ENCODE data around the gene NMS.

The NMS gene

GRCh38 chr2:100425573-100426383 lies 44.5 kb upstream of the NMS start:
- Histone ChIP-seq H3K4me3 (ENCODE audit: low read depth, low read length) (no peak overlapping the region), H3K27ac (no peak overlapping the region), H3K9me3 (ENCODE audit: severe bottlenecking) (no peaks in the 10 kb centered on the region), H3K36me3 (no peaks in the 10 kb centered on the region), H3K27me3 (ENCODE audit: insufficient read depth, low read depth, severe bottlenecking) (no peaks in the 10 kb centered on the region)
- no peak for DNase-seq
- TF ChIP-seq, protein P1, sequence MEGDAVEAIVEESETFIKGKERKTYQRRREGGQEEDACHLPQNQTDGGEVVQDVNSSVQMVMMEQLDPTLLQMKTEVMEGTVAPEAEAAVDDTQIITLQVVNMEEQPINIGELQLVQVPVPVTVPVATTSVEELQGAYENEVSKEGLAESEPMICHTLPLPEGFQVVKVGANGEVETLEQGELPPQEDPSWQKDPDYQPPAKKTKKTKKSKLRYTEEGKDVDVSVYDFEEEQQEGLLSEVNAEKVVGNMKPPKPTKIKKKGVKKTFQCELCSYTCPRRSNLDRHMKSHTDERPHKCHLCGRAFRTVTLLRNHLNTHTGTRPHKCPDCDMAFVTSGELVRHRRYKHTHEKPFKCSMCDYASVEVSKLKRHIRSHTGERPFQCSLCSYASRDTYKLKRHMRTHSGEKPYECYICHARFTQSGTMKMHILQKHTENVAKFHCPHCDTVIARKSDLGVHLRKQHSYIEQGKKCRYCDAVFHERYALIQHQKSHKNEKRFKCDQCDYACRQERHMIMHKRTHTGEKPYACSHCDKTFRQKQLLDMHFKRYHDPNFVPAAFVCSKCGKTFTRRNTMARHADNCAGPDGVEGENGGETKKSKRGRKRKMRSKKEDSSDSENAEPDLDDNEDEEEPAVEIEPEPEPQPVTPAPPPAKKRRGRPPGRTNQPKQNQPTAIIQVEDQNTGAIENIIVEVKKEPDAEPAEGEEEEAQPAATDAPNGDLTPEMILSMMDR (IDR thresholded peaks at IDR 0.05; ENCODE audit: low read depth, low read length) = no peak

- Histone ChIP-seq H3K27me3 (ENCODE audit: insufficient read depth, low read depth, severe bottlenecking) (no peaks in the 10 kb centered on the region), H3K36me3 (no peaks in the 10 kb centered on the region), H3K27ac (no peak overlapping the region), H3K9me3 (ENCODE audit: severe bottlenecking) (no peaks in the 10 kb centered on the region), H3K4me3 (ENCODE audit: low read depth, low read length) (no peak overlapping the region)
- TF ChIP-seq, protein P1 (IDR thresholded peaks at IDR 0.05; ENCODE audit: low read depth, low read length) = no peak
- DNase-seq = no peak
These were observed 43.9 kb upstream of the NMS start for GRCh38 chr2:100426384-100426720.

GRCh38 chr2:100427111-100427510 lies 43.2 kb upstream of the NMS start:
- Histone ChIP-seq H3K27me3 (ENCODE audit: insufficient read depth, low read depth, severe bottlenecking) (no peaks in the 10 kb centered on the region), H3K9me3 (ENCODE audit: severe bottlenecking) (no peaks in the 10 kb centered on the region), H3K27ac (no peak overlapping the region), H3K4me3 (ENCODE audit: low read depth, low read length) (no peak overlapping the region), H3K36me3 (no peaks in the 10 kb centered on the region)
- TF ChIP-seq, protein P1 (IDR thresholded peaks at IDR 0.05; ENCODE audit: low read depth, low read length) = no peak
- DNase-seq = no peak

GRCh38 chr2:100427627-100428258 lies 42.5 kb upstream of the NMS start:
- no peak overlapping the region for H3K27ac ChIP-seq
- no peaks in the 10 kb centered on the region for H3K9me3 ChIP-seq (ENCODE audit: severe bottlenecking)
- H3K4me3 ChIP-seq (ENCODE audit: low read depth, low read length) = no peak overlapping the region
- H3K27me3 ChIP-seq (ENCODE audit: insufficient read depth, low read depth, severe bottlenecking) = no peaks in the 10 kb centered on the region
- no peaks in the 10 kb centered on the region for H3K36me3 ChIP-seq
- TF ChIP-seq, protein P1 (IDR thresholded peaks at IDR 0.05; ENCODE audit: low read depth, low read length) = peak; percentile 61
- DNase-seq = peak; percentile 78

DNA sequence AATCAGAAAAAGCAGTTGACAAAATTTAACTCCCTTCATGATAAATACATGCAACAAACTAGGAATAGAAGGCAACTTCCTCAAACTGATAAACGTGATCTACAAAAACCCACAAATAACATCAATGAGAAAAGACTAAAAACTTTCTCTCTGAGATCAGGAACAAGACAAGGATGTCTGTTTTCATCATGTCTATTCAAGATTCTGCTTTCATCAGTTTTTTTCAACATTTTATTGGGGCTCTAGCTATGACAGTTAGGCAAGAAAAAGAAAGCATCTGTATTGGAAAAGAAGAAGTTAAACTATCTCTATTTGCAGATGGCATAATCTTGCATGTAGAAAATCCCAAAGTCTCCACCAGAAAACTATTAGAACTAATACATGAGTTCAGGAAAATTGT lies 40.6 kb upstream of the NMS start:
- no peak overlapping the region for H3K4me3 ChIP-seq (ENCODE audit: low read depth, low read length)
- H3K27ac ChIP-seq = no peak overlapping the region
- no peaks in the 10 kb centered on the region for H3K9me3 ChIP-seq (ENCODE audit: severe bottlenecking)
- no peak for DNase-seq
- H3K36me3 ChIP-seq = no peaks in the 10 kb centered on the region
- no peaks in the 10 kb centered on the region for H3K27me3 ChIP-seq (ENCODE audit: insufficient read depth, low read depth, severe bottlenecking)
- TF ChIP-seq, protein P1 (IDR thresholded peaks at IDR 0.05; ENCODE audit: low read depth, low read length) = no peak
